Tibial nerve (tissue), 4 donors: Measurements from ENCODE around the gene FSTL4.
"Not testable (repeated sequence)": the region's sequence is repeated elsewhere in the genome, so short reads cannot be mapped to it uniquely, and the experiment has no call there.

Experiments used
- EP300 ChIP-seq, 2 donors: sonication (generic); formaldehyde crosslinking; IDR thresholded peaks; one replicate each; pipeline ENCODE4 v1.6.1; 2017; ENCODE audit warnings: antibody characterized with exemption in 2 of 2, mild to moderate bottlenecking in 1 of 2
- POLR2A ChIP-seq, 2 donors: fragments of 450-650 bp; IDR thresholded peaks; one replicate each; pipeline ENCODE4 v1.6.1; 2017; ENCODE audit warnings: antibody characterized with exemption in 2 of 2, mild to moderate bottlenecking in 2 of 2, moderate library complexity in 2 of 2
- TF ChIP-seq, protein P1 (sequence below), 5 experiments: fragments of 200-600 bp in 3 of 5; fragments of 450-650 bp in 2 of 5; sonication (generic) in 3 of 5; IDR thresholded peaks; one replicate each; pipeline ENCODE4 v1.5.1; 2016 to 2019; ENCODE audit warnings: antibody characterized with exemption in 5 of 5, mild to moderate bottlenecking in 3 of 5, moderate library complexity in 2 of 5

GRCh38 chr5:133395207-133395606 is 217.1 kb downstream of the FSTL4 start:
- TF ChIP-seq, protein P1, sequence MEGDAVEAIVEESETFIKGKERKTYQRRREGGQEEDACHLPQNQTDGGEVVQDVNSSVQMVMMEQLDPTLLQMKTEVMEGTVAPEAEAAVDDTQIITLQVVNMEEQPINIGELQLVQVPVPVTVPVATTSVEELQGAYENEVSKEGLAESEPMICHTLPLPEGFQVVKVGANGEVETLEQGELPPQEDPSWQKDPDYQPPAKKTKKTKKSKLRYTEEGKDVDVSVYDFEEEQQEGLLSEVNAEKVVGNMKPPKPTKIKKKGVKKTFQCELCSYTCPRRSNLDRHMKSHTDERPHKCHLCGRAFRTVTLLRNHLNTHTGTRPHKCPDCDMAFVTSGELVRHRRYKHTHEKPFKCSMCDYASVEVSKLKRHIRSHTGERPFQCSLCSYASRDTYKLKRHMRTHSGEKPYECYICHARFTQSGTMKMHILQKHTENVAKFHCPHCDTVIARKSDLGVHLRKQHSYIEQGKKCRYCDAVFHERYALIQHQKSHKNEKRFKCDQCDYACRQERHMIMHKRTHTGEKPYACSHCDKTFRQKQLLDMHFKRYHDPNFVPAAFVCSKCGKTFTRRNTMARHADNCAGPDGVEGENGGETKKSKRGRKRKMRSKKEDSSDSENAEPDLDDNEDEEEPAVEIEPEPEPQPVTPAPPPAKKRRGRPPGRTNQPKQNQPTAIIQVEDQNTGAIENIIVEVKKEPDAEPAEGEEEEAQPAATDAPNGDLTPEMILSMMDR (IDR thresholded peaks at IDR 0.05): not testable (repeated sequence)
- not testable (repeated sequence) for TF ChIP-seq POLR2A, EP300 (IDR thresholded peaks at IDR 0.05)
